NCI-H2081 treated with DMSO at 0.1 percent for 48 hours (cell line): ENCODE measurements around the gene SCNM1.
"Not testable (repeated sequence)": the region's sequence is repeated elsewhere in the genome, so short reads cannot be mapped to it uniquely, and the experiment has no call there.

Experiments used
- DNase-seq: peaks from one replicate; lab custom pipeline; 2025; lab: John Stamatoyannopoulos, UW

SCNM1 gene

GRCh38 chr1:151146412-151147131 lies 19.4 kb upstream of the SCNM1 start, which contains the start of gene SEMA6C:
Gene SEMA6C, minus strand, starts transcription at chr1:151146631. Its CDS starts 4,010 bp downstream, at chr1:151142621.
- peak; percentile 54 for DNase-seq

- no peak for DNase-seq
Observed at GRCh38 chr1:151147132-151147503, 18.8 kb upstream of the SCNM1 start.

- DNase-seq = no peak
Observed at GRCh38 chr1:151147665-151148064, 18.3 kb upstream of the SCNM1 start.

- DNase-seq = no peak
Observed at GRCh38 chr1:151156515-151156819, 9.5 kb upstream of the SCNM1 start, which contains the start of gene TNFAIP8L2. Gene TNFAIP8L2, plus strand, starts transcription at chr1:151156649. Its CDS starts 2,049 bp downstream, at chr1:151158698.

- no peak for DNase-seq
Observed at GRCh38 chr1:151157067-151157531, 8.8 kb upstream of the SCNM1 start.

GRCh38 chr1:151158326-151158725 lies 7.6 kb upstream of the SCNM1 start:
- no peak for DNase-seq

- no peak for DNase-seq
Observed at GRCh38 chr1:151158751-151159251, 7.1 kb upstream of the SCNM1 start.

GRCh38 chr1:151159373-151159772 lies 6.6 kb upstream of the SCNM1 start:
- DNase-seq = no peak

GRCh38 chr1:151164732-151165280 lies 1.1 kb upstream of the SCNM1 start:
- no peak for DNase-seq

- DNase-seq = no peak
Observed at GRCh38 chr1:151165281-151165737, 635 bp upstream of the SCNM1 start.

GRCh38 chr1:151166505-151166956 lies 587 bp downstream of the SCNM1 start:
- DNase-seq = no peak

GRCh38 chr1:151167116-151167515 lies 1.2 kb downstream of the SCNM1 start:
- DNase-seq = no peak

- no peak for DNase-seq
Observed at GRCh38 chr1:151171190-151171589, 5.2 kb downstream of the SCNM1 start.

GRCh38 chr1:151175041-151175741 lies 9.2 kb downstream of the SCNM1 start:
- no peak for DNase-seq

- no peak for DNase-seq
Observed at GRCh38 chr1:151175863-151176262, 9.9 kb downstream of the SCNM1 start, which contains the start of gene TMOD4. Gene TMOD4, minus strand, starts transcription at chr1:151175981. Its CDS starts 1,106 bp downstream, at chr1:151174875.

GRCh38 chr1:151176514-151177045 lies 10.6 kb downstream of the SCNM1 start:
- no peak for DNase-seq

- DNase-seq = no peak
Observed at GRCh38 chr1:151184211-151184610, 18.3 kb downstream of the SCNM1 start.

- DNase-seq = peak; percentile 39
Observed at GRCh38 chr1:151187205-151187604, 21.3 kb downstream of the SCNM1 start.

- DNase-seq = not testable (repeated sequence)
Observed at GRCh38 chr1:151188667-151189066, 22.7 kb downstream of the SCNM1 start.

- DNase-seq = peak; percentile 91
Observed at GRCh38 chr1:151189637-151190445, 23.9 kb downstream of the SCNM1 start, which contains the start of gene VPS72. Gene VPS72, minus strand, starts transcription at chr1:151190197. Its CDS starts 76 bp downstream, at chr1:151190121.

GRCh38 chr1:151192047-151192446 lies 26.1 kb downstream of the SCNM1 start:
- no peak for DNase-seq
